Activated CD4-positive, alpha-beta T cell treated with anti-CD3 and anti-CD28 coated beads for 24 hours (primary cell): ENCODE measurements around the gene CLCNKB.
A peak's percentile ranks its signal among the peaks of the same experiment; 100 is the strongest.
"Not testable (repeated sequence)": the region's sequence is repeated elsewhere in the genome, so short reads cannot be mapped to it uniquely, and the experiment has no call there.

Experiments
- DNase-seq, 2 donors: peaks; one replicate each; pipeline ENCODE4 v3.0.0-alpha.2; 2020; ENCODE audit warnings: low read depth in 2 of 2

The CLCNKB gene

GRCh38 chr1:16058394-16059120, 15.0 kb downstream of the CLCNKB start:
- not testable (repeated sequence) for DNase-seq

- DNase-seq = no peak
These were observed 17.7 kb downstream of the CLCNKB start for GRCh38 chr1:16061266-16061665.

DNA sequence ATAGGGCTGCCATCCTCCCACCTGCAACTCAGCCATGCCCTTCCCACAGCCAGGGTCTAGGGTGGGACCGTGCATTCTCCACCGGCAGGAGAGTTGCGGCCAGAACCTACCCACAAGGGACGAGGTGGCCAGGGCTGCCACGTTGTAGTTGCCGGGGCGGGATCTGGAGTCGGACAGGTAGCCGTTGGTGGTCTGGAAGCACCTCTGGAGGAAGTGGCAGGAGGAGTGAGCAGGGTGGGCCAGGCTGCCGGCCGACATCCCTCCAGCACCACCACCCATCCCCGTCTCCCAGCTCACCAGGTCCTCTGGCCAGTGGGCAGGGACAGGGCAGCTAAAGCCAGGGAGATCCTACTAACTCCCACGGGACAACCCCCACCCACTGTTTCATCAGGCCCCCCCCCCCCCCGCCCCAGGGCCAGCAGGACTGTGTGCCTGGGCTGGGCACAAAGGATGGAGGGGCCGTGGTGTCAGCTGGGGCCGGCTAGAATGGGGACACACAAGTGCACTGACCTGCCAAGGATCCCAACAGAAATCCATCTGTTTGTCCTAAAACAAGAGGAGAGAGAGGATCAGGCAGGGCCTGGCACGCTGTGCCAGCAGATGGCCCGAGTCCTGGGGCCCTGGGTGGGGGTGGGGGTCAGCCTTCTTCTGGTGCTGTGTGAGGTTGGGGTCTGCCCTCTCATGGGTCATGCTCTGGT, 18.6 kb downstream of the CLCNKB start:
- DNase-seq = not testable (repeated sequence)

- DNase-seq = not testable (repeated sequence)
These were observed 19.1 kb downstream of the CLCNKB start for GRCh38 chr1:16062687-16063075.

DNA sequence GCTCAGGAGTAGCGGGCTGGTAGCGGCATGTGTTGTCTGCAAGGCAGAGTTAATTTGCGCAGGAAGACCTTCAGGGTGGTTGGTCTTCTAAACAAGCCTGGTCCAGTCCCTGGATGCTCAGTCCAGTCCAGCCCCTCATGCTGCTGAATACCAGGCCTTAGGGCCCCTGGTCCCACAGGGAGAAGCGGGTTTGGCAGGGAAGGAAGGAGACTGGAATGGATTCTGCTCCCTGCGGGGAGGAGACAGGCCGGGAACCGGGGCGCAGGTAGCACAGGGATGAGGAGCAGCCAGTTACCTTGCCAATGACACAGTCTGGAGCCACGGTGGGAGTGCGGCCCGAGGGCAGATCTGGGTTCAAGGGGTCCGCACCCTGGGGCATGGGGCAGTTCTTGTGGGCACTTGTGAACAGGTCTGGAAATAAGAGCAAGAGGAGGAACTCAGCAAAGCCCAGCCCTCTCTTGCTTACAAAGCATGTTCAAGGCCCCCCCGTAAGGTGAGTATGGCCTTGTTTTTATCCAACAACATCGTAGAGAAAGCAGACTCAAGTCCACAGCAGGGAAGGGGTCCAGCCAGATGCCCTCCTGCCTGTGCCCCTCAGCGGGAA, 19.7 kb downstream of the CLCNKB start:
- no peak for DNase-seq

- DNase-seq = no peak
These were observed 20.3 kb downstream of the CLCNKB start for GRCh38 chr1:16063921-16064320.

- DNase-seq = no peak
These were observed 21.1 kb downstream of the CLCNKB start for GRCh38 chr1:16064536-16065268.

GRCh38 chr1:16065269-16065576, 21.6 kb downstream of the CLCNKB start:
- DNase-seq = no peak

- no peak for DNase-seq
These were observed 22.7 kb downstream of the CLCNKB start for GRCh38 chr1:16066245-16066644.

GRCh38 chr1:16067127-16067768, 23.7 kb downstream of the CLCNKB start:
- no peak for DNase-seq

GRCh38 chr1:16067933-16068332, 24.4 kb downstream of the CLCNKB start:
- no peak for DNase-seq

DNA sequence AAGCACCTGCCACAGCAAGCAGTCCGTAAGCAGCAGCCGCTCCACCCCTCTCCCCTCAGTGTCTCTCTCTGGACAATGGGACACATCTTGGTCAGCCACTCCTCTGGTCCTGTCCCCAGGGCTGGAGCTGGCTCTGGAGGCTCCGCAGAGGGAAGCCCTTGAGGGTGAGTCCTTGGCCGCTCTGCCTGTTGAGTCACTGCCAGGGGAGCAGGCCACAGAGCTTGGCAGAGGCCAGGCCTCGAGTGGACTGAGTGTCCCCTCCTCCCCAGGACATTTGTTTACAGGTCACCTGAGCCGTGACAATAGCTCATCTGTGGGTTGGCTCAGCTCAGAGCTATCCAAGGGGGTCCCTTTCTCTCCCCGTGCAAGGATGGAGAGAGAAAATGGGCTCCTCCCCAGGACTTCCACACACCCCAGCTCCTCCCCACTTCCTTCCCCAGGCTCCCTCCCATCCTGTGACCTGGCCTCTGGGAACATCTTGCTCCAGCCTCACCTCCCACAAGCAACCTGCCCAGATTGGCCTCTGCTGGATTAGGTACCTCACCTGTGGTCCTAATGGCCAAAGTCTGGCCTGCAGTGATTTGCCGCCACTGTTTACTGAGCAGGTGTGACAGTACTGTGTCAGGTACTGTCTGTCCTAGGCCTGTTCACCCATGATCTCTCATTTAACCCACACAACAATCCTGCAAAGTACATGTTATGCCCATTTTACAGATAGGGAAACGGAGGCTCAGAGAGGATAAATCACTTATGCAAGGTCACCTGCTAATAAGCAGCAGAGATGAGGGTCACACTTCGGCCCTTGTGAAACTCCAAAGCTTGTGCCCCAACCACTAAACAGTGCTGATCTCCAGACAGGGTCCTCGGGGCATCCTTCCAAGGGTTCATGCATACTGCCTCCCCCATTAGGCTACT, 25.0 kb downstream of the CLCNKB start:
- DNase-seq = no peak

- no peak for DNase-seq
These were observed 27.2 kb downstream of the CLCNKB start for GRCh38 chr1:16070640-16071355.

DNA sequence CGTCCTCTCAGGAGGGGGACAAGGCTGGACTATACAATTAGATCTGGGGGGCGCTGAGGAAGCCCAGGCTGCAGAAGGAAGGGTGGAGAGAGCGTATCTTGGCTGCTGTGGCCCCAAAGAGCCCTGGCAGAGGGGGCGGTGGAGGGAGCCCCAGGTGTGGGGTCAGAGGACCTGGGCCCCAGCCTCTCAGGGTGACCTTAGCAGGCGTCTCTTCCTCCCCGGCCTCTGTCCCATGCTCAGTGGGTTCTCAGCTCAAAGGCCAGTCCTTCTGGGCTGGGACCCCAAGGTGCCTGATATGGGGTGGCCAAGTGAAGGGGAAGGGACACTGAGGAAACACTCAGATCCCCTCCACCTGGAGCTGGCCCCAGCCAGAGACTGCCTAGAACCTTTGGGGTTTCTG, 28.0 kb downstream of the CLCNKB start:
- DNase-seq = no peak

DNA sequence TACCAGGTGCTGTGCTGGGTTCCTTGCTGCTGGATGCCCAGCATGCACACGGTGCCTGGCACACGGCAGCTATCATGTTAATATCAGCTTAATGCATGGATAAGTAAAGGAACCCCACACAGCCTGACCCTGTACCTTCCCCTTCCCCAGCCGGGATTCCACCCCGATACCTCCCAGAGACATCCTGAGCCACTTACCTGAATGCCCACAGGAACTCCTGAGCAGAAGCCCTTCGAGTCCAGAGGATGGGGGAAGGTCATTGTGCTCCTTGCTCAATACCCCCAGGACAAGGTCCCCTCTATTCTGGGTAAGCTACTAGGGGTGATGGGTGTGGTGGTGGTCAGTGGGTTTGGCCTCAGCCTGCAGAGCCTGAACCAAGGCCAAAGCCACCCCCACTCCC, 28.5 kb downstream of the CLCNKB start:
- no peak for DNase-seq

DNA sequence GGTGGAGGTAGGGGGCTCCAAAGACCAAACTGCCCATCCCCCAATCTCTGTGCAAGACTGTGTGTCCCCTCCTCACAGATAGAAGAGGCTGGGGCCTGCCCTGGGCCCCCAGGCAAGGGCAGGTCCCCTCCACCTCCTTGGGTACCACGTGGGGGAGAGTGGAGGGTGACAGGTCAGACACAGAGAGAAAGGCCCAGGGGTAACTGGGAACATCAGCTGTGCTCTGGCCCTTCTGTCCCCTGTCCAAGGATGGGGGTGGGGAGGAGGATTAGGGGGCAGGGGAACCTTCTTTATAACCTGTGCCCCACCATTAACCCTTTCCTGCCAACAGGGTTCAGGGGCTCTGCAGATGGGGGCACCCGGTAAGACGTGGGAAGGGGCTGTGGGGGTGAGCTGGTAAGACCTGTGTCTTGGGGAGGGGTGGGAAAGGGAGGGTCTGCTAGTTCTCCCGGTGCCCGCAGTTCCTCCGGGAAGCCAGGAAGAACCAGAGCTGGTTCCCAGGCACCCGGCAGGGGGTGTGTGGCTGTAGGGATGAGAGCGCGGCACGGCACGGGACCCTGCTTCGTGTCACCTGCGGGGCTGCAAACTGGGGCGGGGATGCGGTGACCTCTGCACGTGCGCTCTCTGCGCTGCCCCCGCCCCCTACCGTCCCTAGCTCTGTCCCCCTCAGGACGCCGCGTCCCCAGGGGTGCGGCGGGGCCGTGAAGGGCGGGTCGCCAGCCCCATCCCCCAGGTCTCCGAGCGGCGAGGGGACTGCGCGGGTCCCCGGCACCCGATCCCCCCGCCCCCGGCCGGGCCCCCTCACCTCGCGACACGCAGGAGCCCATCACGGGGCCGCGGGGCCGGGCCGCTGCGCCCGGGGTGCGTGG, 29.3 kb downstream of the CLCNKB start:
- DNase-seq = no peak

GRCh38 chr1:16073490-16074119, 30.0 kb downstream of the CLCNKB start, which contains the start of gene FAM131C:
Gene FAM131C, minus strand, starts transcription at chr1:16073651. Its CDS starts 209 bp downstream, at chr1:16073442.
- peak; percentile 16 to 32 for DNase-seq

- DNase-seq = no peak
These were observed 30.6 kb downstream of the CLCNKB start for GRCh38 chr1:16074217-16074616.
